ENCODE results near the gene SOHLH2.

GRCh38 chr13:36160297-36160696 is 54.1 kb downstream of the SOHLH2 start:
- TF ChIP-seq POLR2AphosphoS5 (IDR thresholded peaks at IDR 0.05; ENCODE audit: low read depth, low read length) (no peak), POLR2A (IDR thresholded peaks at IDR 0.05; ENCODE audit: low read depth, low read length) (no peak)

All from GM12892 (cell line).